ENCODE results near the gene IL17RC.
"Not testable (repeated sequence)": the region's sequence is repeated elsewhere in the genome, so short reads cannot be mapped to it uniquely, and the experiment has no call there.

The IL17RC gene

DNA sequence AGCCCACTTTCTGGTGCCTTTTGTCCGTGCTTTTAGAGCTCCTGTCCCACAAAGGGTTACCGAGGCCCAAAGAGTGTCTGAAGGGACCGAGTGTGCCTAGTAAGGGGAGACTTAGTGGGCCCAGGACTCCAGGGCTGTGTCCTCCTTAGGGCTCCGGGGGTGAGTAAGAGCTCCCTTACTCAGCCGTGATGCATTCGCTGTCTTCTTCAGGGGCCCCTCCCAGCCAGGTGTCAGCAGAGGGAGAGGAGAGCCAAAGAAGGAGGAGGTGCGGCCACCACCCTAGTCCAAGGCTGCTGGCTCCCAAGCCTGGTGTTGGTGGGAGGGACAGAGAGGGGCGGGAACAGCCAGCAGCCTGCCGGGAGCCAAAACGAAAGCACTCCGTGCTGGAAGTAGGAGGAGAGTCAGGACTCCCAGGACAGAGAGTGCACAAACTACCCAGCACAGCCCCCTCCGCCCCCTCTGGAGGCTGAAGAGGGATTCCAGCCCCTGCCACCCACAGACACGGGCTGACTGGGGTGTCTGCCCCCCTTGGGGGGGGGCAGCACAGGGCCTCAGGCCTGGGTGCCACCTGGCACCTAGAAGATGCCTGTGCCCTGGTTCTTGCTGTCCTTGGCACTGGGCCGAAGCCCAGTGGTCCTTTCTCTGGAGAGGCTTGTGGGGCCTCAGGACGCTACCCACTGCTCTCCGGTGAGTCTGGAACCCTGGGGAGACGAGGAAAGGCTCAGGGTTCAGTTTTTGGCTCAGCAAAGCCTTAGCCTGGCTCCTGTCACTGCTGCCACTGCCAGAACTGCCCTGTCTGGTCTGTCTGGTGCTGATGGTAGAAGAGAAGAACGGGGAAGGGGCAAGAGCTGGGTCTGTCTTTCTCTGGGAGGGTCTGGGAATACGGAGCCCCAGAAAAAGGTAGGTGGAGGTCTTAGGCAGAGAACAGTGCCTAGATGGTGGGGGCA lies at the start of gene IL17RC:
Gene IL17RC, plus strand, starts transcription at position 365 of the 947 bp plus-strand sequence. Its CDS starts 218 bp downstream, at position 583.
- in situ Hi-C loops (cut with MboI; ENCODE audit: low sequenced_read_pairs), result no loop called here

GRCh38 chr3:9867106-9867505 lies 49.8 kb upstream of the IL17RC start:
- in situ Hi-C loops (cut with MboI; ENCODE audit: low sequenced_read_pairs), result no loop called here

GRCh38 chr3:9869955-9870354 lies 46.9 kb upstream of the IL17RC start:
- in situ Hi-C loops (cut with MboI; ENCODE audit: low sequenced_read_pairs), result no loop called here

DNA sequence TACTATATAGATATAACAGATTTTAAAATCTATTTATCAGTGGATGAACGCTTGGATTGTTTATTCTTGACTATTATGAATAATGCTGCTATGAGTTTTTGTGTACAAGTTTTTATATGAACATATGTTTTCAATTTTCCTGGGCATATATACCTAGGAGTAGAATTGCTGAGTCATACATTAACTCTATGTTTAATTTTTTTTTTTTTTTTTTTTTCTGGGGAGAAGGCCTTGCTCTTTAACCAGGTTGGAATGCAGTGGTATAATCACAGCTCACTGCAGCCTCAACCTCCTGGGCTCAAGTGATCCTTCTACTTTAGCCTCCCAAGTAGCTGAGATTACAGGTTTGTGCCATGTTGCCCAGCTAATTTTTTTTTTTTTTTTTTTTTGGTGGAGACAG lies 45.9 kb upstream of the IL17RC start:
- in situ Hi-C loops (cut with MboI; ENCODE audit: low sequenced_read_pairs), result no loop called here

DNA sequence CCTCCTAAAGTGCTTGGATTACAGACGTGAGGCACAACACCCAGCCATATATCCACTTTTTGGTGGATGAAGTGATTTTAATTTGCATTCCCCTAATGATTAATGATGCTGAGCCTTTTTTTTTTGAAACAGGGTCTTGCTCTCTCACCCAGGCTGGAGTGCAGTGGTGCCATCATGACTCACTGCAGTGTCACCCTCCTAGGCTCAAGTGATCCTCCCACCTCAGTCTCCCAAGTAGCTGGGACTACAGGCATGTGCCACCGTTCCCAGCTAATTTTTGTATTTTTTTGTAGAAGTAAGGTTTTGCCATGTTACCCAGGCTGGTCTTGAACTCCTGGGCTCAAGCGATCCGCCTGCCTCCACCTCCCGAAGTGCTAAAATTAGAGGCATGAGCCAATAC lies 44.8 kb upstream of the IL17RC start:
- in situ Hi-C loops (cut with MboI; ENCODE audit: low sequenced_read_pairs), result not testable (repeated sequence)

DNA sequence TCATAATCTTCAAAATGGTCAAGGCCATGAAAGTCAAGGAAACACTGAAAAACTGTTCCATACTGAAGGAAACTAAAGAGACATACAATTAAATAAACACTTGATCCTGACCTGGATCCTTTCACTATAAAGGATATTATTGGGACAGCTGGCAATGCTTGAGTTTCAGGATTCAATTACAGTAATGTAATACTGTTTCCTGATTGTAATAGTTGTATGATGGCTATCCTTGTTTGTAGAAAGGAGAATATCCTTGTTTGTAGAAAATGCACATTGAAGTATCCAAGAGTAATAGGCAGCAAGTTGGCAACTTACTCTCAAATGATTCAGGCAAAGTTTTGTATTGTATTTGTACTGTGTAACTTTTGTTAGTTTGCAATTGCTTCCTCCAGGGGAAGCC lies 41.5 kb upstream of the IL17RC start:
- in situ Hi-C loops (cut with MboI; ENCODE audit: low sequenced_read_pairs), result no loop called here

GRCh38 chr3:9876255-9876654 lies 40.6 kb upstream of the IL17RC start:
- in situ Hi-C loops (cut with MboI; ENCODE audit: low sequenced_read_pairs), result not testable (repeated sequence)

- in situ Hi-C loops (cut with MboI; ENCODE audit: low sequenced_read_pairs), result no loop called here
These were observed 39.9 kb upstream of the IL17RC start for GRCh38 chr3:9876991-9877390.

DNA sequence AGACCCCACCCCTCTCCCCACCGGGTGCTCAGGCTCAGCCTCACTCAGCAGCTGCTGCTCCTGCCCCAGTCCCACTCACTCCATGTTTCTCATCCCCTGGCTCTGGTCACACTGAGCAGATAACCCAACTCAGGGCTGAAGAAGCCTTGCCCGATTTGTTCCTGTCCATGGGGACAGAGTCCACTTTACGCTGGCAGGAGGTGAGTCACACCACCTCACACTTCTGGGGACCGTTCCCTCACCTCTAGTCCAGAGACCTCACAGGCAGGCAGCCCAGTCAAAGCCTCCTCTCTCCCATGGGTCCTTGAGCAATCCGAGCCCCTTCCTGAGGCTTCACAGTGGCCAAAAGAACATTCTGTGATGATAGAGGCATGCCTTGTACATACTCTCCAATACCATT lies 38.2 kb upstream of the IL17RC start:
- in situ Hi-C loops (cut with MboI; ENCODE audit: low sequenced_read_pairs), result no loop called here

DNA sequence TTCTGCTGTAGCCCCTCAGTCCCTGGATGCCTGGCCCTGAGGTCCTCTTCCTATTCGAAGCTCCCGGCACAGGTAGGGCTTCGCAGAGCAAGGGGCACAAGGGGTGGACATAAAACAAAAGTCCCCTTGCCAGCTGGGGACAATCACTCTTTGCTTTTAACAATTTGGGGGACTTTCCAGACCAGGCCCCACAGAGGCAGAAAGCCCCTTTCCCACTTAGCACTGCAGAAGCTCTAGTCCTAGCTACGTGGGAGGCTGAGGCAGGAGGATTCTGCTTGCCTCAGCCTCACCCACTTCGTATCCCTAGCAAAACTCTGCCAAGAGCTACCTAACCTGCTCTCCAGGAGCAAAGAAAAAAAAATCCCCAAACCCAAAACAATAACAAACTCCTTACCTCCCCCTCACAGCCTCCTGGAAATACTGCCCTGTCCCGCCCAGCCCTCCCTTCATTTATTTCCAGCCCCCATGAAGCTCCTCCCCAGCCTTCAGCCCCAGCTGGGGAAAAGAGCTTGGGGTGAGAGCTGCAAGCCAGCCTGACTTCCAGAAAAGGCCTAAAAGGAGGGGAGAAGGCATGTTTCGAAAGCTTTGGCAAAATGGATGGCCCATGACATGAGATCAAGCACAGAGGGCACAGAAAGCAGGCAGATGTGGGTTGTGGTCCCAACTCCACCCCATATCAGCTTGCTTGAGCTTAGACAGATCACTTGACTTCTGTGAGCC lies 36.9 kb upstream of the IL17RC start, which contains the start of gene CIDEC:
Gene CIDEC, minus strand, starts transcription at position 424 of the 720 bp plus-strand sequence. CDS start 1,767 bp downstream, outside the sequence.
- in situ Hi-C loops (cut with MboI; ENCODE audit: low sequenced_read_pairs), result no loop called here

DNA sequence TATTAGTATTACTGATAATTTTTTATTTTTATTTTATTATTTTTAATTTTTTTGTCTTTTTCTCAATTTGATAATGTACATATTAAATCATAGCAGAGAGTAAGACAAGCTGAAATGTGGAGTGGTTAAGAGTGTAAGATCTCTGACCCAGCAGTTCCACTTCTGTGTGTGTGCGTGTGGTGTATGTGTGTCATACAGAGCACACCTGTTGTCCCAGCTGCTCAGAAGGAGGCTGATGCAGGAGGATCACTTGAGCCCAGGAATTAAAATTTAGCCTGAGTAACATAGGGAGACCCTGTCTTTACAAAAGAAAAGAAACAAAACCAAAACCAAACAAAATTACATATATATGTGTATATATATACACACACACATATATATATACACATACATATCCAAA lies 35.5 kb upstream of the IL17RC start:
- in situ Hi-C loops (cut with MboI; ENCODE audit: low sequenced_read_pairs), result no loop called here

DNA sequence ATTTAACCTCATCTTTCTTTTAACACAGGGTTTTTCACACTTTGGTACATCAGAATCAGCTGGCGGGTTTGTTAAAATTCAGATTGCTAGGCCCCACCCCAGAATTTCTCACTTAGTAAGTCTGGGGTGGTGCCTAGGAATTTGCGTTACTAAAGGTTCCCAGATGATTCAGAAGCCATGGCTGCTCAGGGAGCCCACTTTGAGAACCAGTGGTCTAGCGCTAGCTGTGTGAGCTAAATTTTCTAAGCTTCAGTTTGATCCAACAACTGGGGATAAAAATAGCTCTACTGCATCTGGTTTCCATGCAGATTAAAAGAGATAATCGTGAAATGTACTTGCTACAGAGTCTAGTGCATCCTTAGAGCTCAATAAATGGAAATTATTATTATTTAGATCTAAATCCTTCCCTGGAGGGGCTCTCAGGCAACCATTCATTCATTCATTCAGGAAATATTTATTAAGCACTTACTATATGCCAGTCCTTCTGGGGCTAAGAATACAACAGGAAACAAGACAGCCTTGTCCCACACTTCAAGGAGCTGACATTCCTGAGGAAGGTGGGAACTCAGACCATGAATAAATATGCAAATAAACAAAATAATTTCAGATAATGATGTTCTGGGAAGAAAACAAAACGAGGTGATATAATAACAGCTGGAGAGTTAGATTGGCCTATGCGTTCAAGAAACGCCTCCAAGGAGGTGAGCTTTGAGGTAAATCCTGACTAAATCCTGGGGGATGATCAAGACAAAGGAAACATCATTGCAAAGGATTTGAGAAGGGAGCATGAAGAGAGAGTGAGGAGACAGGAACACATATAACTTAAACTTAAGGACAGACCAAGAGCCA lies 33.0 kb upstream of the IL17RC start:
- in situ Hi-C loops (cut with MboI; ENCODE audit: low sequenced_read_pairs), result no loop called here

DNA sequence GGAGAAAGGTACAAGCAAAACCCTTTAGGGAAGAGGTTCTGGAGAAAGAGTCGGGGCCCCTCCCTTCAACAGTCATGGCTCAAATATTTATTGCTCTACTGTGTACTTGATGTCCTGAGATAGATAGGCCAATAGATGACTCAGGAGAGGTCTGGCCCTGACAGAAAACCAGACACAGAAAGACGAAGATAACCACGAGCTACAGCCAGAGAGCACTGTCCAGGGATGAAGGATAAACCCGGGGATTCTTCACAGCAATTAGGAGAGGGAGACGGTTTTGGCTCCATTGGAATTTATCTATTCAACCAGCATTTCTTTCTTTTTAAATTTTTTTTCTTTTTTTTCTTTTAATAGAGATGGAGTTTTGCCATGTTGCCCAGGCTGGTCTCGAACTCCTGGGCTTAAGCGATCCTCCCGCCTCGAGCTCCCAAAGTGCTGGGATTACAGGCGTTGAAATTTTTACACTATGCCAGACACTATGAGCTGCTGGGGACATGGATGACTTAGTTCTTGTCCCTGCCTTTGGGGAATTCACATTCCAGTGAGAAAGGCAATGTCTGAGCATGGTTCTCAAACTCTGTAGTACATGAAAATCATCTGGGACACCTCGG lies 32.2 kb upstream of the IL17RC start:
- in situ Hi-C loops (cut with MboI; ENCODE audit: low sequenced_read_pairs), result no loop called here

DNA sequence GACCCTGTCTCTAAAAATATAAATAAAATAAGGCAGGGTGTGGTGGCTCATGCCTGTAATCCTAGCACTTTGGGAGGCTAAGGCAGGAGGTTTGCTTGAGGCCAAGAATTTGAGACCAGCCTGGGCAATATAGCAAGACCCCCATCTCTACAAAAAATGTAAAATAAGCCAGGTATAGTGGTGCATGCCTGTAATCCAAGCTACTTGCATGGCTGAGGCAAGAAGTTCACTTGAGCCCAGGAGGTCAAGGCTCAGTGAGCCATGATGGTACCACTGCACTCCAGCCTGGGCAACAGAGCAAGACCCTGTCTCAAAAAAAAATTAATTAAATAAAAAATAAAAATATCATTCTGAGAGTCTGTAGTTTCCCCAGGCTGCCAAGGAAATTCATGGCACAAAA lies 30.6 kb upstream of the IL17RC start:
- in situ Hi-C loops (cut with MboI; ENCODE audit: low sequenced_read_pairs), result no loop called here

- in situ Hi-C loops (cut with MboI; ENCODE audit: low sequenced_read_pairs), result no loop called here
These were observed 29.4 kb upstream of the IL17RC start for GRCh38 chr3:9887480-9887879.

DNA sequence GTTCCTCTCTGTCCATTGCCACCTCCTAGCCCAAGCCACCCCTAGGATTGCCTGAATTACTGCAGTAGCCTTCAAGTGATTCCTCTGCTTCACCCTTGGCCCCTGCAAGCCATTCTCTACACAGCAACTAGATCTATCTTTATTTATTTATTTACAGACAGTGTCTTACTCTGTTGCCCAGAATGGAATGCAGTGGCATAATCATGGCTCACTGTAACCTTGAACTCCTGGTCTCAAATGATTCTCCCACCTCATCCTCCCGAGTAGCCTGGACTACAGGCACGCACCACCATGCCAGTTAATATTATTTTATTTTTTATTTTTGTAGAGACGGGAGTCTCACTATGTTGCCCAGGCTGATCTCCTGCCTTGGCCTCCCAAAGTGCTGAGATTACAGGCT lies 28.4 kb upstream of the IL17RC start:
- in situ Hi-C loops (cut with MboI; ENCODE audit: low sequenced_read_pairs), result no loop called here

DNA sequence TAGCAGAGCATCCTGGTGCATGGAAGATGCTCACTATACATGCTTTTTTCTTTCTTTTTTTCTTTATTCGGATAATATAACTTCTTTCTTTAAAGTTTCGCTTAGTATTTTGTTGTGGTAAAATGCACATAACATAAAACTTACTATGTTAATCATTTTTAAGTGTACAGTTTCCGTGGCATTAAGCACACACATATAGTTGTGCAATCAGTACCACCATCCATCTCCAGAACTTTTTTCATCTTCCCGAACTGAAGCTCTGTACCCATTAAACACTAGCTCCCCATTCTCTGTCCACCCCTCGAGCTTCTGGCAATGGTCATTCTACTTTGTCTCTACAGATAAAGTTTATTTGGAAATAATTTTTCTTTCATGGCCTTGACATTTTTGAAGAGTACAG lies 27.5 kb upstream of the IL17RC start:
- in situ Hi-C loops (cut with MboI; ENCODE audit: low sequenced_read_pairs), result no loop called here

DNA sequence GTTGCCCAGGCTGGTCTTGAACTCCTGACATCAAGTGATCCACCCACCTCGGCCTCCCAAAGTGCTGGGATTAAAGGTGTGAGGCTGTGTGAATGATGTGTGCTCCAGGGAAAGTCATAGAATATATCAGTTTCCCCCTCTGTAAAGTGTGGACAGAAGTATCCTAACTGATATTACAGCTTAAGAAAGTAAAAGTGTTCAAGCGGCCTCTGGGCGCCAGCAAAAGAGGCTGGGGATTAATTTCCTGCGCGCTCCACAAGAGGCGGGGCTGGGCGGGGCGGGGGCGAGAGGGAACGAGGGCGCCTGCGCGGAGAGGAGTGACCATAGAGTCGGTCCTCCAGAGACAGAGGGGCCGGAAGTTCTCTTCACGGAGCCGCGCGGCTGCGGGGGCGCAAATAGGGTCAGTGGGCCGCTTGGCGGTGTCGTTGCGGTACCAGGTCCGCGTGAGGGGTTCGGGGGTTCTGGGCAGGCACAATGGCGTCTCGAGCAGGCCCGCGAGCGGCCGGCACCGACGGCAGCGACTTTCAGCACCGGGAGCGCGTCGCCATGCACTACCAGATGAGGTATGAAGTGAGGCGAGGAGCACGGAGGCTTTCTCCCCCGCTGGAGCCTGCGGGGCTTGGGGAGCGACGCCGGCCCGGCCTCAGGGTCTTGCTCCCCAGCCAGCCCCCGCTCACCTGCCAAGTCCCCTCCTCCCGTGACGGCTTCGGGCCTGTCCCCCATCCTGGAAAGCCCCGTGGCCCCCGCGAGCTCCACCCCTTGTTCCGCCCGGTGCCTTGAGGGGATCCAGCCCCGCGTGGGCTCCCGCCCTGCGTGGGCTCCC lies 26.4 kb upstream of the IL17RC start, which contains the start of gene JAGN1:
Gene JAGN1, plus strand, starts transcription at position 362 of the 823 bp plus-strand sequence. Its CDS starts 113 bp downstream, at position 475.
- in situ Hi-C loops (cut with MboI; ENCODE audit: low sequenced_read_pairs), result no loop called here

DNA sequence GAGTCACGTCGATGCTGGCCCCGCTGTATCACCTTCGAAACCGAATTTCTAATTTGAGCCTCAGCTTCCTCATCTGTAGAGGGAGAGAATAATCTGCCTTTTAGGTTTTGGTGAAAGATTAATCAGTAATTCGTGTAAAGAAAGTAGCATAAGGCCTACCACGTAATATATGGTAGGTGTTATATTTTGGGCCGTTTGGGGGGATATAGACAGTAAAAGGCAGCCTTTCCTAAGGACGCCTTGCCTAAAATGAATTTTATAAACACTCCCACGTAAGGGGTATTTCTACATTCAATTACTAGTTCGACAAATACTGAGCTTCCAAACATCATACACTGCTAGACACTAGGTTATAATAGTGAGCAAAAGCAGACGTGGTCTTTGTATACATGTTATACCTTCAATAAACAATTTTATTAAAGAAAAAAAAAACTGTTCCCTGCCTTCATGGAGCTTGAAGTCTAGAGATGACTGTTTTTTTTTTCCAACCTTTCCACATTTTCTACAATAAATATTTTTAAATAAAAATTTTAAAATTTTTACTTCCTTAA lies 25.8 kb upstream of the IL17RC start:
- in situ Hi-C loops (cut with MboI; ENCODE audit: low sequenced_read_pairs), result no loop called here

All from HL-60/S4 treated with retinoic acid at 250 ng/mL for 4 days and 3 days (cell line).